UCSD-AML1 (cell line): ENCODE measurements around the gene C2CD2.

Experiments used
- DNase-seq: peaks from one replicate; lab custom pipeline; 2025; ENCODE audit not compliant: unreplicated experiment; lab: John Stamatoyannopoulos, UW

C2CD2 gene

GRCh38 chr21:41869771-41870170, 84.0 kb downstream of the C2CD2 start:
- DNase-seq = no peak

DNA sequence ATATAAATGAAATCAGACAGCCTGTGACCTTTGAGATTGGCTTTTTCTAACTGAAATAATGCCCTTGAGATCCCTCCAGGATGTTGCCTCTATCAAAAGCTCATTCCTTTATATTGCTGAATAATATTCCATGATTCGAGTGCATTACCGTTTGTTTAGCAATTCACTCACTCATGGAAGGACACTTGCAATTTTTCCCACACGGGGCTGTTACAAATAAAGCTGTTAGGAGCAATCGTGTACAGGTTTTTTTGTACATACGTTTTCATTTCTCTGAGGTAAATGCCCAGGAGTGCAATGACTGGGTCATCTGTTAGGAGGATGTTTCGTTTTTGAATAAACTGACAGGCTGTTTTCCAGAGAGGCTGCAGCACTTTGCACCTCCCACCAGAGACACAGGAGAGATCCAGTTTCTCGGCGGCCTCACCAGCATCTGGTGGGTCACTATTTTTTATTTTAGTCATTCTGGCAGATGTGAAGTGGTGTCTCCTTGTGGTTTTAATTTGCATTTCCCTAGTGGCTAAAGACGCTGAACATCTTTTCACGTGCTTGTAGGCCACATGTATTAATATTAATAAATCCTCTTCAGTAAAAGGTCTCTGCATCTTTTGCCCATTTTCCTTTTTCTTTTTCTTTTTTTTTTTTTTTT, 85.6 kb downstream of the C2CD2 start:
- no peak for DNase-seq

- DNase-seq = no peak
Measured at GRCh38 chr21:41867313-41867712, 86.5 kb downstream of the C2CD2 start.

DNA sequence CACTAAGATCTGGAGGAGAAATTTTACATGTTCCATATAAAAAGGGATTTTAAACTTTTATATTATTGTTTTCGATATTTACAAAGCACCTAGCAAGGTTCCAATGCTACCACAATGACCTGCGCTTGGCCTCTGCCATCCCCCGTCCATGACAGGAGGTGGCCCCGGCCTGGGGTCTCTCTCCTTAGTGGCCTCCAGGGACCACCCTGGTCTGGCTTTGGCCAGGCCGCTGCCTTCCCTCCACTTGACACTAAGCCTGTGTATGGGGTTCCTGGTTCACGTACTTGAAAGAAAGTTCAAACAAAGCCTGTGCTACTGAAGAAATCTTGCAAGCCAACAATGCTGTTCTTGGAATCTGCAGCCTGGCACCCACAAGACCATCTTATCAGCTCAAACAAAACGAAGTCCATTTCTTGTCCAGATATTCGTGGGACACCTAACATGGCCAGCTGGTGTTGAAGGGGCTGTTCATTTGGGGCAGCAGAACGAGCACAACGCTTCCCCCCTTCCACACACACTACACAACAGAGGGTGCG, 87.5 kb downstream of the C2CD2 start:
- DNase-seq = no peak

DNA sequence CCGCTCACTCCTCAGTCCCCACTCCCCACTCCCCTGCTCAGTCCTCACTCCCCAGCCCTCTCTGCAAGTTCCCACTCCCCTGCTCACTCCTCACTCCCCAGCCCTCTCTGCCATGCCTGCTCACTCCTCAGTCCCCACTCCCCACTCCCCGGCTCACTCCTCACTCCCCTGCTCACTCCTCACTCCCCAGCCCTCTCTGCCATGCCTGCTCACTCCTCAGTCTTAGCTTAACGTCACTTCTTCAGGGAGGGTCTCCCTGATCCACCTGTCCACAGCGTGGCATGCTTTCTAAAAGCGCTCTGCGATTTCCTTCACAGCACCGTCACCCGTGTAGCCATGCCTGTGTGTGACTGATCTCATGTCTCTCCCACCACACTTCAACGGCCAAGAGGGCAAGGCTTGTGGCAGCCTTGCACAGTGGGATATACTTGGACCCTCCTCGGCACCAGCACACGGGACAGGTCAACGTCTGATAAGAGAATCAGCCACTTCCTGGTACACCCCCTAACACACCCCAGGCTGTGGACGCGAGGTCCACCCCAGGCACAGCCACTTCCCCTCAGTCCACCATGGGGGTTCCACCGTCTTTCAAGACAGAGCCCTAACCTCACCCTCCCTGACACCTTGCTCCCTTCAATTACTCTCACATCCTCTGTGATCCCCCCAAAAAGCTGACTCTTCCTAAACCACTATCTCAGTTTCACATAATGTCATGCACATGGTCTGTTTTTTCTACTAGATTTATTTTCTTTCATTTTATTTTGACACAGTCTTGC, 88.6 kb downstream of the C2CD2 start:
- no peak for DNase-seq

- DNase-seq = no peak
Measured at GRCh38 chr21:41864311-41865001, 89.4 kb downstream of the C2CD2 start.

DNA sequence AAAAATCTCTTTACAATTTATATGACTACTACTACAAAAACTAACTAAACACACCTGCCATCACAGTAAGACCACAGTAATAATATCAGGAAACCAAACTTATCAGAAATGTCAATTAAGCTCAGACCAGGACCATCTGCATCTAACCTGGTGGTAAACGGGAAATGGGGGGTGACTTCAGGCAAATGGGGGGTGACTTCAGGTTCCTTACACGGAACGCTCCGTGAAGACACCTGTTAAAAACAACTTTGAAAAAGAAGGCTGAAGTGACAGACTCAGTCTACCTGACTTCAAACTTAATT, 90.4 kb downstream of the C2CD2 start:
- no peak for DNase-seq

GRCh38 chr21:41861987-41862386, 91.8 kb downstream of the C2CD2 start:
- no peak for DNase-seq

- no peak for DNase-seq
Measured at GRCh38 chr21:41861255-41861654, 92.6 kb downstream of the C2CD2 start.

- DNase-seq = no peak
Measured at GRCh38 chr21:41859297-41859980, 94.4 kb downstream of the C2CD2 start.

DNA sequence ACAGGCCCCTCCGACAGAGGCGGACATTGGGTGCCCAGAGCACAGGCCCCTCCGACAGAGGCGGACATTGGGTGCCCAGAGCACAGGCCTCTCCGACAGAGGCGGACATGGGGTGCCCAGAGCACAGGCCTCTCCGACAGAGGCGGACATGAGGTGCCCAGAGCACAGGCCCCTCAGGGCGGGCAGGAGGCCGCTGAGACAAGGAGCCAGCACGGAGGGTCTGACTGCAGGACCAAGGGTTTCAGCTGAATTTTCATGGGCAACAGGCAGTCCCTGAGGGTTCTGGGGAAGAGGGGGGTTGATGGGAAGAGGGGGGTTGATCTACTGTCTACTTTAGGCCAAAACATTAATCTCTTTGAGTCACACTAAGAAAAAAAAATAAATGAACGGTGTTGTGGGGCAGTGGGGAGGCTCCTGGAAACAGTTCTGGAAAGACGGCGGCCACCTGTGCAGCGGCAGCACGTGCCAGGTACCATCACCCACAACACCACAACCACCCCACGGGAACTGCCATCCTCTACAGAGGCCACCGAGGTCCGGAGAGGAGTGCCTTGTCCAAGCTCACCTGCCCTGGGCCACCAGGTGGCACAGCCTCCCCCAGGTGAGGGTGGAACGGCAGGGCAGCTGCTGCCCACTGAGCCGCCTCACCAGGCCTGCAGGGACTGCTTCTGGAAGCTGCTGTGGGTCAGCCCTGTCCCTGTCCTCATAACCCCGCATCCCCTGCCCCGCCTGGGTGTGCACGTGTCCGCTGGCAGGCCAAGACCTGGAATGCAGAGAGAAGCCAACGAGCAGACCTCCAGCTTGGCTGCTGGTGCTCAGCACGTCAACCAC, 95.1 kb downstream of the C2CD2 start:
- DNase-seq = no peak

- DNase-seq = no peak
Measured at GRCh38 chr21:41857771-41858300, 96.0 kb downstream of the C2CD2 start.

GRCh38 chr21:41856572-41856971, 97.2 kb downstream of the C2CD2 start:
- no peak for DNase-seq

- DNase-seq = no peak
Measured at GRCh38 chr21:41854426-41854995, 99.3 kb downstream of the C2CD2 start.

- no peak for DNase-seq
Measured at GRCh38 chr21:41852929-41853320, 100.9 kb downstream of the C2CD2 start.

DNA sequence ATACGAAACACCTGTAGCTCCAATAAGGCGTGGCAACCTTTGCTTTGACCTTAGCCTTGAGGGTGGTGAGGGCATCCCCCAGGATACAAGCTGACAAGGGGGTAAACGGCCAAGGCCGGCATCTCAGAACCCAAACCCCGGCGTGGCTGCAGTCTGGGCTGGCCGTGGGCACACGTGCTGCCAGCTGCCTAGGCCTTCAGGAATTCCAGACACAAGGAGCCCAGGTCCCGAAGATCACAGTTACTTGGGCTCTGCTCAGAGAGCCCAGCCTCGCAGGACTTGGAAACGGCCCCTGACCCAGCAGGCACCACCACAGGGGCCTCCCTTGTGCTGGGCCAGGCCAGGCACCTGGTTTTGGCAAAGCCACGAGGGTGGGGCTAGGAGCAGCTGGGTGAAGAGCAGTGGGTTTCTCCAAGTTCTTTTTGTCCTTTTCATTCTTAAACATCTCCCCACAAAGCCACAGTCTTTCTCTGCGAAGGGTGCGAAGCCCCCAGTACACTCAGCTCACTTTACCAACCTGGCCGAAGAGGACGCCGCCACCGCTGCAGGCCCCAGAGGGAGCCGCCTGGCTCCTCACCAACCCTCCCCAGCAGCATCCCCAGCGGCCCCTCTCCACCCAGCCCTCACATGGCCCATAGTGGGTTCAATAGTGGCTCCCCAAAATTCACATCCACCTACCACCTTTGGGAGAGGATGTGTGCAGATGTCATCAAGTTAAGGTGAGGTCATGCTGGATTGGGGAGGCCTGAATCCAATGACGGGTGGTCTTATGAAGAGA, 101.5 kb downstream of the C2CD2 start:
- no peak for DNase-seq

DNA sequence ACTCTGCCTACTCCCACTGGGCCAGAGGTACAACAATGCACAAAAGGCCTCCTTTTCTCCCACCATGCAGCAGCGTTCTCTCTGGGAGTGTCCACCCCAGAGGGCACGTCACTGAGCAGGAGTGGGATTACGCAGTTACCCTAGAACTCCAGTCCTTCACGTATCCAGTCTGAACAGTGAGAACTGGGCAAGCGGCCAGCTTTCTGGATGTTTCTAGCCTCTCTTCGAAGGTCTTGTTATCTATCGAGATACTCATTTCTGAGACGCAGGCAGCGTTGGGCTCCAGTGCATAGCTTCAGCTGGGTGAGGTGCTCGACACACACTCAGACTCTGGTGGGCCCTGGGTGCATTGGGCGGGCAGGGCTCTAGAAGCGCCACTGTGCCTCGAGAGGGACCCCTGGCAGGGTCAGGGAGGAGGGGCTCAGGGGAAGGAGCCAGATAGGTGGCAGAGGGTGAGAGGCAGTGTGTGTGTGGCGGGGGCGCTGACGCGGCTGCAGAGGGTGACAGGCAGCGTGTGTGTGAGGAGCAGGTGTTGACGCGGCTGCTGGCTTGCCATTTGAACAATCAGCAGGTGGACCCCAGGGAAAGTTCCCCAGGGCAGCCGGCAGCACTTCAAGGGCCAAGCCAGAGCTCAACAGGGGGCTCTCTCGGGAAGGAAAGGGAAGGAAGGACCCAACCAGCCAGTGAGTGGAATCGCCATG, 102.6 kb downstream of the C2CD2 start:
- no peak for DNase-seq

- no peak for DNase-seq
Measured at GRCh38 chr21:41850085-41850484, 103.7 kb downstream of the C2CD2 start.
